GM19035 (cell line): ENCODE data around the gene MAPKAP1.

Experiments
- ATAC-seq: cut with Tn5 transposase; IDR thresholded peaks from one replicate; pipeline ENCODE4 v1.9.1; 2021; ENCODE audit not compliant: unreplicated experiment

Gene MAPKAP1

GRCh38 chr9:125679597-125680189 lies 27.3 kb downstream of the MAPKAP1 start:
- no peak for ATAC-seq

GRCh38 chr9:125674981-125675973 lies 31.7 kb downstream of the MAPKAP1 start:
- ATAC-seq, result no peak

GRCh38 chr9:125672876-125673275 lies 34.1 kb downstream of the MAPKAP1 start:
- ATAC-seq, result no peak

GRCh38 chr9:125663127-125663526 lies 43.9 kb downstream of the MAPKAP1 start:
- no peak for ATAC-seq

DNA sequence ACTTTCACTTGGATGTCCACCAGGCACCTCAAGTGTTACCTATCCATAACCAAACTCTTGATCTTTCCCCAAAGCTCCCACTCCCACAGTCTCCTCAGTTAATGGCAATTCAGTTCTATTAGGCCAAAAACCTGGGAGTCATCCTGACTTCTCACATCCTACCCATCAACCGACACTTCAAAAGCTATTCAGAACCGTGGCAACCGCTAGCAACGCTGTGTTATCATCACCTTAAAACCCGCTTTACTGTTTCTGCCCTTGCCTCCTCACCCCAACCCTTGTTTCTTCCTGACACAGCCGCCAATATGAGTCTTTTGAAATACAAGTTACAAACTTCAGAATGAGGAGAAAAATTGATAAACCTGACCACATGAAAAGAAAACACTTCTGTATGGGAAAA lies 46.5 kb downstream of the MAPKAP1 start:
- no peak for ATAC-seq

DNA sequence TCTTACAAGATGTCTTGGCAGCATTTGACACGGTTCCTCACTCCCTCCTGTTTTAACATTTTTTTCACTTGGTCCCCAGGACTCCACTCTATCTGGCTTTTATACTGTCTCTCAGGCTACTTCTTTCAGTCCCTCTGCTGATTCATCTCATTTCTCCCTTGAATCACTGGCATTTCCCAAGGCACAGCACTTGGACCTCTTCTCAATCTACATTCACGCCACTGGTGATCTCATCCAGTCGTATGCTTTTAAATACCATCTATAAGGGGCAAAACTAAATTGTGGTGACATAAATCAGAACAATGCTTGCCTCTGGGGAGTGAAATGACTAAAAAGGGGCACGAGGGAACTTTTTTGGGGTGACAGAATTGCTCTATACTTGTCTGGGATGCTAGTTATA lies 47.1 kb downstream of the MAPKAP1 start:
- no peak for ATAC-seq

GRCh38 chr9:125659201-125659840 lies 47.7 kb downstream of the MAPKAP1 start:
- no peak for ATAC-seq

DNA sequence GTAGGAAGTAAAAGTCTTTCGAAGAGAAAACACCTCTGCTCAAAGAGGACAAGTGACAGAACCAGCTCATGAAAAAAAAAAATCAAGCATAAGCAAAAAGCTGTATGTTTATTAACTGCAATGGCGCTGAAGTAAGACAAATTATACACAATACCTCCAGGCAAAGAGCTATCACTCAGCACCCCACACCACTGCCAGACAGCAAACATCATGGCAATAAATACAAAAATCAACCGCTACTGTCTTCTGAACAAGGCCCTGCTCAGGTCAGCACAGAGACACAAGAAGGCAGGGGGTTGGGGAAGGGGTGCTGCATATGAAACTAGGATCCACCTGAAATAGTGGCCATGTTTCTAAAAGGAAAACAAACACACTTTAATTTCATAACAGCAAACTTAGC lies 50.4 kb downstream of the MAPKAP1 start:
- no peak for ATAC-seq

DNA sequence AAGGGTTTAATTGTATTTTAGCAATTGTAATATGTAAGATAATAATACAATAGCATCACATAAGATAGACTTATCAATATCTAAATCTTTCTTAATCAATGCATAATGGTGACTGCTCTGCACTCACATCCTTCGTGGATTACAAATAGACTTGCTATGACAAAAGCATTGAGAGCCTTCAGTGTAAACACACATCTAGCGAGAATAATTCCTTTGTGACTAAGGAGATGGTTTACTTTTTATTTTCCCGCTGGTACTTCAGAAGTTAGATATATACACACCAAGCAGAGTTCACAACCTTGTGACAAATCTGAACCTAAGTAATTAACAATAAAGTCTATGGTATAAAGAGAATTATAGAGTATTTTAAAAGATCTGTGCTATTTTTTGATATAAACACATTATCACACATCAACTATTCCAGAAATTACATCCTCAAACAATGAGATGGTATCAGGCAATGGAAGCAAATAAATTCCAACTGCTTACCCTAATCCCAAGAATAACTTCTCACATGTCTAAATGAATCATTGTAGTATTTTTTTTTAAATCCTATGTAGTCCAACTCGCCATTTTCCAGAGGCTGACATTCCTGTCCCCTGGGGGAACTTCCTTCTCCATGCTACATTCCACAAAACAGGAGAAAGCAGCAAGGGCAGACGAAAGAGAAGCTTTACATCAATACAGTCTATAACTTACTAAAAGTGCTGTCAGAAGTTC lies 51.2 kb downstream of the MAPKAP1 start:
- ATAC-seq, result no peak

- ATAC-seq, result no peak
These were observed 51.9 kb downstream of the MAPKAP1 start for GRCh38 chr9:125655066-125655633.

DNA sequence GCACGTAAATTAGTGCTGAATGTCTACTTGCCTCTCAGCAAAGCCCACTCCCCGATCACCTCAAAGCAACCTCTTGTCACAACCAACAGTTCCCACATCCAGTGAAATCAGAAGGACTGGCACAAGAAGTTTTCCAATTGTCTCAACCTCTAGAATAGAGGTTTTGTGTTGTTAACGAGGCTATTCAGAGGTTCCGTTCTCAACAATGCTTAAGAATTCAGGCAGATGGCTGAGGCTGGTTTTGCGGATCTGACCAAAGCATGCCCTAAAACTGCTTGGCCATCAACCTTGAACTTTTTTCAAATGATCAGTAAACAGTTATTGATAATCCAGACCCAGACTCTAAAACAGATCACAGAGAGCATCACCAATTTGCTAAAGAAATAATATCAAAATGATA lies 52.9 kb downstream of the MAPKAP1 start:
- ATAC-seq, result no peak

DNA sequence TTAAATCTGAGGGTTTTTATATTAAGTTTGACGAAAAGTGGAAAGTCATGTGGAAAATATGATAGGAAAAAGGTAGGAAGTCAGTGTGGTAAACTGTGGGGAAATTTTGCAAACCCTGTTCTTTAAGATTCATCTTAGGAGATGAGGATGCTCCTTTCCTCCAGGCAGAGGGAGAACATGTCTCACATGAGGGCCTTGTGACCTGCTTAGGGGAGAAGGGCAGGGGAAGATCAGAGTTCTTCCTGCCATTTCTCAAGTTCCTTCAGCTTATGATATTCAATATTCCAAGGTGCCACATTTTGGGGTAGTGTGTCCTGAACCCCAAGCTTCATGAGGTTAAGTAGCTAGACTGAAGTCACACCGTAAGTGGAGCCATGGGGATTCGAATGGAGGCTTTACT lies 53.7 kb downstream of the MAPKAP1 start:
- no peak for ATAC-seq

DNA sequence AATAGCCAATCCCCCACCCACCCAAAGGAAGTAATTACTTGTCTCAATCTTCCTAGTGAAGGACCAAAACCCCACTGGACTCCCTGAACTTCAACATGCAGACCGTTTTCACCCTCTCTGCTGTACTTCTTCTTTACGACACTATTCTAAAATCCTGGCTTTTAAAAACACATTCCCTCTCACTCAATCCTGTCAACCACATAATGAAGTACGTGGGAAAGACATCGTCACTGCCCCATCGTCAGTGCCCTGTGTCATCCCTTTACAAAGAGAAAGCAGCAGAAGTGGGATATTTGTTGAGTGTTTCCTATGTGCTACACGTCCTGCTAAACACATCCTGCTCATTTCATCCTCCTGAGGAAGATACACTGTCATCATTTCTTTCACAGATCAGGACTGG lies 54.2 kb downstream of the MAPKAP1 start:
- no peak for ATAC-seq

- no peak for ATAC-seq
These were observed 54.8 kb downstream of the MAPKAP1 start for GRCh38 chr9:125652233-125652594.

DNA sequence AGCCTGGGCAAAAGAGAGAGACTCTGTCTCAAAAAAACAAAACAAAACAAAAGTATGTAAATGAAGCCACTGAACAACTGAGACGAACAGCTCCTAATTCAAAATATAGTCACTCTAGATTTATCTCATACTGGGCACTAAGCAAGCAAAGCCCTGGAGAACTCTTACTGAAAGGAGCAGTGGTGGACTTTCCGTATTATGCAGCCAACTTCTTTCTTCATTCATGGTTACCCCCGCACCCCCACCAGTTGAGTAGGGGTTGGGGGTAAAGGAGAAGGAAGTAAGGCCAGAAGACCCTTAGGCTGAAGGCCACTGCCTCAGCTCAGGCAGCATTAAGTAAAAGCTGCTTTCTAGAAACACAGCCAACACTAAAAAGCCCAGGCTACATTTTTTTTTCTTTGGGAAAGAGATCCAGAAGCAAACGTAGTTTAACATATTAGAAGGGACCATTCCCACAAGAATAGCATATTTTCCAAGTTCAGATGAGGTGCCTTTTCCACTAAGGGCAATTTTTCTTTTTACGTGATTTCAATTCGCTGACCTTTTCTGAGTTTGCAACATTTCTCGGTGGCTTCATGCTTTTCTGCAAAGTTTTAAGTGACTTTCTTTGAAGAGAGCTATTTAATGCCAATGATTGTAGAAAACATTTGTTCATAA lies 55.3 kb downstream of the MAPKAP1 start:
- no peak for ATAC-seq

DNA sequence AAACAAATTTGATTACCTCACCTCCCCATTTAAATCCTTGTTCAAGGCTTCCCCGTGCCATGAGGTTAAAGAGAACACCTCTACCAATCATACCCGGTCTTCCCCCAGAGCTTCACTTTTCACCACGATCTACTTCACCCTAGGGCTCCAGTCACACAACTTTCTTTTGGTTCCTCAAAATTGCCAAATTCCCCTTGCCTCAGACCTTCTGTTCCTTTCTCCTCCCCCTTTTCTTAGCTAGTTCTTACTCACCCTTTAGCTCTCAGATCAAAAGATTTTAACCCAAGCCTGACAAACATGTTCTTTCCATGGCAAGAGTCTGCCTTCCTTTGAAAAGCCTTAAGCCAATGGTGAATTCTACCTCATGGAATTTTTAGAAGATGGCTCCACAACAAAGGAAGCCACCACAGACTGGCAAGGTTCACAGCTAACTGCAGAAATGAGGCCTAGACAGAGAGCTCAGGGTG lies 56.7 kb downstream of the MAPKAP1 start:
- ATAC-seq, result peak; percentile 63

- ATAC-seq, result no peak
These were observed 57.2 kb downstream of the MAPKAP1 start for GRCh38 chr9:125649826-125650225.

- ATAC-seq, result no peak
These were observed 57.7 kb downstream of the MAPKAP1 start for GRCh38 chr9:125649315-125649714.

DNA sequence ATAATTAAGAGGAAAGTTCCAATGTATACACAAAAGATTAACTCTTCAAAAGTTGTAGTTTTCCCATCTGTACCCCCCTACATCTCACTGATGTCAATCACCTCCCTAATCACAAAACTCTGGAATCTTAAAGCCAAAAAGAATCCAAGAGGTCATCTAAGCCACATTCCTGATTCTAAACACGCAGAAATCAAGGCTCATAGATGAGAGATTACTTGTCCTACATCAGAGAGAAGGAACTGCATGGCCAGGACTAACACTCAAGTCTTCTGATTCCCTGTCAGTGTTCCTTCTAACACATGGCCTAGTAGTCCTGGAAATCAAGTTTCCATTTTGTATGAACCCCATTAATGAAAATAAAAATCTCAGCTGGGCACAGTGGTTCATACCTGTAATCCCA lies 58.7 kb downstream of the MAPKAP1 start:
- no peak for ATAC-seq

GRCh38 chr9:125646621-125647100 lies 60.3 kb downstream of the MAPKAP1 start:
- ATAC-seq, result peak; percentile 46
